Activated CD8-positive, alpha-beta memory T cell treated with anti-CD3 and anti-CD28 coated beads, Interleukin-2, amount 50 U/mL, for 48 hours (primary cell): ENCODE data around the gene ADAM20.
"Not testable (repeated sequence)": the region's sequence is repeated elsewhere in the genome, so short reads cannot be mapped to it uniquely, and the experiment has no call there.

Experiments
- DNase-seq: peaks from one replicate; pipeline ENCODE4 v3.0.0-alpha.2; 2020

Gene ADAM20

GRCh38 chr14:70534904-70535303 is at the start of gene ADAM20:
Gene ADAM20, minus strand, starts transcription at chr14:70535004. Its CDS starts 10,247 bp downstream, at chr14:70524757.
- no peak for DNase-seq

- DNase-seq = no peak
Observed at GRCh38 chr14:70576891-70577290, 42.1 kb upstream of the ADAM20 start.

GRCh38 chr14:70573050-70573449 is 38.2 kb upstream of the ADAM20 start:
- no peak for DNase-seq

- no peak for DNase-seq
Observed at GRCh38 chr14:70571139-70571538, 36.3 kb upstream of the ADAM20 start.

- DNase-seq = no peak
Observed at GRCh38 chr14:70567791-70568190, 33.0 kb upstream of the ADAM20 start.

GRCh38 chr14:70563869-70564268 is 29.1 kb upstream of the ADAM20 start:
- DNase-seq = no peak

- DNase-seq = no peak
Observed at GRCh38 chr14:70563417-70563816, 28.6 kb upstream of the ADAM20 start.

- DNase-seq = no peak
Observed at GRCh38 chr14:70558356-70558755, 23.6 kb upstream of the ADAM20 start.

GRCh38 chr14:70555890-70556289 is 21.1 kb upstream of the ADAM20 start:
- DNase-seq = no peak

GRCh38 chr14:70538087-70538486 is 3.3 kb upstream of the ADAM20 start:
- no peak for DNase-seq

- no peak for DNase-seq
Observed at GRCh38 chr14:70536830-70537229, 2.0 kb upstream of the ADAM20 start.

GRCh38 chr14:70530417-70530816 is 4.4 kb downstream of the ADAM20 start:
- DNase-seq = no peak

GRCh38 chr14:70527501-70528105 is 7.2 kb downstream of the ADAM20 start:
- no peak for DNase-seq

- no peak for DNase-seq
Observed at GRCh38 chr14:70525691-70526090, 9.1 kb downstream of the ADAM20 start.

- DNase-seq = no peak
Observed at GRCh38 chr14:70515811-70516210, 19.0 kb downstream of the ADAM20 start.

- no peak for DNase-seq
Observed at GRCh38 chr14:70514168-70515069, 20.4 kb downstream of the ADAM20 start.

GRCh38 chr14:70498191-70498590 is 36.6 kb downstream of the ADAM20 start:
- no peak for DNase-seq

GRCh38 chr14:70489579-70490200 is 45.1 kb downstream of the ADAM20 start:
- no peak for DNase-seq

- not testable (repeated sequence) for DNase-seq
Observed at GRCh38 chr14:70477356-70478105, 57.3 kb downstream of the ADAM20 start.

GRCh38 chr14:70475459-70475858 is 59.3 kb downstream of the ADAM20 start:
- DNase-seq = not testable (repeated sequence)

- no peak for DNase-seq
Observed at GRCh38 chr14:70473825-70474224, 61.0 kb downstream of the ADAM20 start.
